Transverse colon (tissue), 4 donors: ENCODE measurements around the gene ANKRD44.

ENCODE experiments used
- CTCF ChIP-seq, 5 experiments: fragments of 200-600 bp in 3 of 5; fragments of 450-650 bp in 2 of 5; sonication (generic) in 3 of 5; IDR thresholded peaks; 1 replicate in 2 of 5; 2 replicates in 3 of 5; pipeline ENCODE4 v1.5.1; 2016 to 2017; ENCODE audit warnings: antibody characterized with exemption in 5 of 5, inconsistent platforms in 3 of 5, mild to moderate bottlenecking in 2 of 5, moderate library complexity in 1 of 5
- EP300 ChIP-seq: sonication (generic); formaldehyde crosslinking; IDR thresholded peaks from one replicate; pipeline ENCODE4 v1.6.1; 2017; ENCODE audit warnings: antibody characterized with exemption, low read depth
- POLR2A ChIP-seq: fragments of 450-650 bp; IDR thresholded peaks from one replicate; pipeline ENCODE4 v1.6.1; 2016; ENCODE audit warnings: antibody characterized with exemption, mild to moderate bottlenecking, moderate library complexity
- POLR2AphosphoS5 ChIP-seq, 3 donors: sonication (generic); formaldehyde crosslinking; IDR thresholded peaks; one replicate each; pipeline ENCODE4 v1.6.1; 2016; ENCODE audit warnings: antibody characterized with exemption in 3 of 3

- no peak for TF ChIP-seq CTCF (IDR thresholded peaks at IDR 0.05)
- TF ChIP-seq POLR2A, result no peak
- no peak for TF ChIP-seq EP300
- no peak for TF ChIP-seq POLR2AphosphoS5 (IDR thresholded peaks at IDR 0.05)
Observed at GRCh38 chr2:197345846-197346370, 35.3 kb upstream of the ANKRD44 start.
